SIG-M5 treated with dmso at 0.1 percent for 504 hours (cell line): ENCODE results near the gene C3orf22.

ENCODE experiments used
- DNase-seq: peaks from one replicate; lab custom pipeline; 2025; ENCODE audit not compliant: unreplicated experiment; lab: John Stamatoyannopoulos, UW

The C3orf22 gene

GRCh38 chr3:126515066-126515706 is 43.5 kb downstream of the C3orf22 start:
- DNase-seq = no peak

DNA sequence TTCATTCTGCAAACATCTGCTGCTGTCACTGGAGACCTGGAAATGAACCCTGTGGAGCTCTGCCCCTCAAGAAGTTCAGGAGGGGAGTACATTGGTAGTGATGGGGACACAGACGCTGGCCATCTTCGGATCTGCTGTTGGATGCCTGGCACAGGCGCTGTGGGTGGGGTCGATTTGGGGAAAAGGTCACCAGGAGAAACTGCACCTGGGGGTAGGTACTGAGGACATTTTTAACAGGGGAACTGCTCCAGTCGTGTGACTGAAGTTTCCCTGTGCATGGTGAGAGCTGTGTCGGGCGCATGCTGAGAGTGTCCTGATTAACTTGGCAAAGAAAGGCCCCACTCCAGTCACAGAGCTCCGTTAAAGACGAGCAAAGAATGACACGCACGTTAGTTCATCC is 44.6 kb downstream of the C3orf22 start:
- no peak for DNase-seq

GRCh38 chr3:126512916-126513650 is 45.6 kb downstream of the C3orf22 start:
- no peak for DNase-seq

GRCh38 chr3:126512026-126512425 is 46.7 kb downstream of the C3orf22 start:
- DNase-seq = no peak

DNA sequence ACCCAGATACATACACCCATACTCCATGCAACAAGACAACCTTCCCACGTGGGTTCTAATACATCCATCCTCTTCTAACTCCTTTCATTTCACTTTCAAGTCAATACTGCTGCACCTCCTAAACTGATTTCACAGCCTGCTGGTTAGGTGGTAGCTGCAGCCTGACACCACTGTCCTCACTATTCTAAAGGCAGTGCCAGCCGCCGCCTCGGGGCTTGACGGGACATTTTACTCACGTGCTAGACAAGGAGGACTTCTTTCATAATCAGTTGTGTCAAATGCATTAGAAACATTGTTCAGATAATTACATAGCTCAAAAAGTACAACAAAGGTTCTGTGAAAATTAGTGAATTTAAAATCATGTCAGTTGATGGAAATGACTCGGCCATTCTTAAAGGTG is 47.4 kb downstream of the C3orf22 start:
- DNase-seq = no peak

DNA sequence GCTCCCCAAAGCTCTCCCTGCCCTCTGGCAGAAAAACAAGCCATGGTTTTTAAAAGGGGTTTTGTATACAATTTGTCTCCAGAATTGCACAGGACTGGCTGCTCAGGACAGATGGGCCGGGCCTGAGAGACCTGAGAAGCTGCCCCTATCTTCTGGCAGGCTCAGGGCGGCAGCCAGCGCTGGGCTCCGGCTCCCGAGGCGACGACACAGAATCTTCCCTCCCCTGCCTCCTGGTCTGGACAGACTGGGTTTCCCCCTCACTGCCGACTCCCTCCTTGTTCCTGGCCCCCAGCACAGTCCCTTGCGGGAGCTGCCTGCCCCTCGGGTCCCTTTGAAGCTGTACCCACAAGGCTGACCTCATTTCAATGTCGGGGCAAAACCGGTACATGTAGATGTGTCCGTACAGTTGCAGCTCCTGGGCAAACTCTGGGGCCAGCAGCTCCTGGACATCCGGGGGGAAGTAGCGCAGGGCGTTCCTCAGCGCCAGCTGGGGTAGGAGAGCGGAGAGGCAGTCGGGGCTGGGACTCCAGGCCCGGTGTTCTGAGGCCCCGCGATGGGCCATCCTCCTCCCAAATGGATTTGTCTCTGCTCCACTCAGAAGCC is 48.3 kb downstream of the C3orf22 start:
- no peak for DNase-seq

DNA sequence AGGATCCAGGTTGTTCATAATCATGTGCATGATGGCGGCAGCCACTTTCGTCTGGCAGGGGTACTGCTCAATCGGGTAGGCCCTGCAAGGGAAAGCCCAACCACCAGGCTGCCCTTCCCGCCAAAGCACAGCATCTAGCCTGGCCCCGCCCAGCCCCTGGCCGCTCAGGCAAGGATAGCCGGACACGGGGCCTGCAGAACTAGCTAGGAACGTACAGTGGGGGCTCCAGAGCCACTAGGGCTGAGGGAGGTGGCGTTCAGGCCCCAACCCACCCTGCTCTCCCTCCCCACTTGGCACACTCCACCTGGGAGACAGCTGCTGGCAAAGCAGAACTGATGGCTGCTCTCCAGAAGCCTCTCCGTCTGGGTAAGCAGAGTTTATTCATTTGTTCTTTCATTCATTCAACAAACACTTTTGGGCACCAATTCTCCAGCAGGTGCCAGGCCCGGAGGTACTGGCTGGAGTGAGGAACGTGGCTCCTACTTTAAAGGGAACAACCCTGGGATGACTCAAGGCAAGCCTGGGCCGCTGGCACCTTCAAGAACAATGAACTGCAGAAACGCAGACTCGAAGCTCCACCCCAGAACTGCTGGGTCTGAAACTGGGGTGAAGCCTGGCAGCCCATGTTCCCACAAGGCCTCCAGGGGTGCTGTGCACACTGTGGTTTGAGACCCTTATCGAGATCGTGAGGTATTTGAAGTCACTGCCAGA is 49.0 kb downstream of the C3orf22 start:
- no peak for DNase-seq

DNA sequence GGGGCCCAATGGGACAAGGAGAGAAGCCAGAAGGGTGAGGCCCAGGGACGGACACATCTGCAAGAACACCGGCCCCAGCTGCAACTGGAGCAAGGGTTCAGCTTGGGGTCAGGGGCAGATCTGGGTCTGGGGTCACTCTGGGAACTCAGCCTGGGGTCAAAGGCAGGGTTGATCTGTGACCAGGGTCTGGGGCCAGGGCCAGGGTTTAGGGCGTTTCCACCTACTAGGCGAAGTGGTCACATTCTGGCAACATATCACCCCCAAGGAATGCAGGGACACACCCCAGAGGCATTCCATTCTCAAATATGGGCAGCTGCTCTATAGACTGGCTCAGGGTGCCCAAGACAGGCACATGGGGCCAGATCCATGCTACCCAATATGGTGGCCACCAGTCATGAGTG is 50.2 kb downstream of the C3orf22 start:
- DNase-seq = no peak

DNA sequence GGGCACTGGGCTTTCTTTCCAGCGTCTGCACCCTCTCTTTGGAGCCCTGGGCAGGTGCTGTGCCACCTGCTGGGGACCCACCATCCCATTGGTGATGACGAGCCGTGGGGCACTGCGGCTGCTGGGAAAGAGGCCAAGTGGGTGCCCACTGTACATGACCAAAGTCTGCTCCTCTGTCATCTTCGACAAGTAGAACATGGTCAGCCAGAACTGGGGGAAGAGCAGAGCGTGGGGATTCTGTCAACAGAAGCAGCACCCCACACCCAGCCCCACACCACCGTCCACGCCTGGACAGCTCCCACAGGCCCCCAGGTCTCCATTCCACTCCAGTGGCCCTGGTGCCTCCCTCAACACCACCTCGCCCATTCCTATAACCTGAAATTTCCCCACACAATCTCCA is 50.8 kb downstream of the C3orf22 start:
- DNase-seq = no peak

DNA sequence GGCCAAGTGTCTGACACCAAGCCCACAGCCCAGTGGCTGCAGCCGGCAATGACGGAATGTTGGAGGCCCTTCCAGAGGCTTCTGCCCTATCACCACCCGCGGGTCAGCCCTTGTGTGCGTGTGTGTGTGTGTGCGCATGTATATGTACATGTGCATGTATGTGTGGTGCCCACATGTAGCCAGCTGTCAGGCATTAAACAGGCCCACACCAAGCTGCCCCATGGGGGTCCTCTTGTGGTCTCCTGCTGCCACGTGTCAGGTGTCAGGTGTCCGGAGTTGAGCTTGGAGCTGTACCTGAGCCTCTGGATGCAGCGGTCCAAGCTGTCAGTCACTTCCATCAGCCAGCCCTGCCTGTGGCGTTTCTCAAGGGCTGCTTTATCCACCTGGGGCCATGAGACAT is 55.0 kb downstream of the C3orf22 start:
- no peak for DNase-seq

DNA sequence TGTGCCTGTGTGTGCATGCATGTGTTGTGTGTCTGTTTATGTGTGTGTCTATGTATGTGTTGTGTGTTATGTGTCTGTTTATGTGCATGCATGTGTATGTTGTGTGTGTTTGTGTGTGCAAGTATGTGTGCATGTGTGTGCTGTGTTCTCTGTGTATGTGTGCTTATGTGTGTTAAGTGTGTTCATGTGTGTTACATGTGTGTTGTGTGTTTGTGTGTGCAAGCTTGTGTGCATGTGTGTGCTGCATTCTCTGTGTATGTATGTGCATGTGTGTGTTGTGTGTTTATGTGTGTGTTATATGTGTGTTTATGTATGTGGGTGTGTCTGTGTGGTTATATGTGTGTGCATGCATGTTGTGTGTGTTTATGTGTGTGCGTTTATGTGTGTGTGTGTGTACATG is 56.1 kb downstream of the C3orf22 start:
- no peak for DNase-seq

GRCh38 chr3:126501736-126502135 is 57.0 kb downstream of the C3orf22 start:
- DNase-seq = no peak

DNA sequence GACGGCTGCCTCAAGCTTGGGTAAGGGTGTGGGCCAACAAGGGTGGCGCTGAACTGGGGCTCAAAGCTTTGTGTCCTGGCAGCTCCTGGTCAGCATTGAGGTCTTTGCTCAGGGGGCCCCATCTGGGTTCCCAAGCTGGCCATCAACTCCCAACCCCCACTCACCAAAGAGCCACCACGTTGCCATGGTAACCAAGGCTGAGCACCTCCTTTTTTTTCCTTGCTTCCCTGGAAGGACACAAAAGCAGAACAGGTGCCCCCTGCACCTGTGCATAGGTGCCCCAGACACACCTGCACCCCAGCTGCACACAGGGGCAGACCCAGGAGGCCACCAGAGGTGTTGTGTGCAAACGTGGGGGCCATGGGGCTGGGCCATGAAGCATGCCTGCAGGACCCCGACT is 57.7 kb downstream of the C3orf22 start:
- no peak for DNase-seq

DNA sequence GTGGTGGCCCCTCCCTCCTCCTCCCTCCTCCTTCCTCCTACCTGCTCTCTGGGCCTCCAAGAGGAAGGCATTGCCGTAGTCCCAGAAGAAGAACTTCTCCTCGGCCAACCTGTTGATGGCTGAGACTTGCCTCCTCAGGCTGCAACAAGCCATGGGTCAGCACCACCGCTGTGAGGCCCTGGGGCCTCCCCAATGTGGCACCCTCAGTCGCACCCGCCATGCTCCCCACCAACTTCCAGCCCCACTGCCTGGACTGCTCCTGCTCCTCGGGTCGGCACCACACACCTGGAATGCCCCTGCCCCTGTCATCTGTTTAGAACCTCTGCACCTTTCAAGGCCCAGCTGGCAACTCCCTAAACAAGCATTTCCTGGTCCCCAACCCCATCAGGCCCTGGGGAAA is 58.7 kb downstream of the C3orf22 start:
- no peak for DNase-seq
